ENCODE results near the gene STAMBPL1.

Gene STAMBPL1

GRCh38 chr10:88932539-88933256 lies 52.7 kb downstream of the STAMBPL1 start:
- peak; percentile 83 for DNase-seq (ENCODE audit: extremely low read depth, low read depth)
- H3K4me3 ChIP-seq (replicated peaks; ENCODE audit: low read depth, low read length) = no peak overlapping the region
- peak; percentile 87 for TF ChIP-seq CTCF (IDR thresholded peaks at IDR 0.05; ENCODE audit: low read depth, low read length, missing control alignments)

GRCh38 chr10:88933564-88933963 lies 53.5 kb downstream of the STAMBPL1 start:
- no peak for TF ChIP-seq CTCF (IDR thresholded peaks at IDR 0.05; ENCODE audit: low read depth, low read length, missing control alignments)
- no peak for DNase-seq (ENCODE audit: extremely low read depth, low read depth)
- H3K4me3 ChIP-seq (replicated peaks; ENCODE audit: low read depth, low read length) = no peak overlapping the region

GRCh38 chr10:88934900-88935672 lies 55.0 kb downstream of the STAMBPL1 start:
- no peak overlapping the region for H3K4me3 ChIP-seq (replicated peaks; ENCODE audit: low read depth, low read length)
- no peak for DNase-seq (ENCODE audit: extremely low read depth, low read depth)
- peak; percentile 93 for TF ChIP-seq CTCF (IDR thresholded peaks at IDR 0.05; ENCODE audit: low read depth, low read length, missing control alignments)

- no peak for TF ChIP-seq CTCF (IDR thresholded peaks at IDR 0.05; ENCODE audit: low read depth, low read length, missing control alignments)
- H3K4me3 ChIP-seq (replicated peaks; ENCODE audit: low read depth, low read length) = no peak overlapping the region
- no peak for DNase-seq (ENCODE audit: extremely low read depth, low read depth)
These were observed 56.6 kb downstream of the STAMBPL1 start for GRCh38 chr10:88936656-88937055.

GRCh38 chr10:88938039-88938438 lies 58.0 kb downstream of the STAMBPL1 start:
- no peak for TF ChIP-seq CTCF (IDR thresholded peaks at IDR 0.05; ENCODE audit: low read depth, low read length, missing control alignments)
- DNase-seq (ENCODE audit: extremely low read depth, low read depth) = no peak
- H3K4me3 ChIP-seq (replicated peaks; ENCODE audit: low read depth, low read length) = no peak overlapping the region

- no peak overlapping the region for H3K4me3 ChIP-seq (replicated peaks; ENCODE audit: low read depth, low read length)
- no peak for DNase-seq (ENCODE audit: extremely low read depth, low read depth)
- TF ChIP-seq CTCF (IDR thresholded peaks at IDR 0.05; ENCODE audit: low read depth, low read length, missing control alignments) = no peak
These were observed 58.9 kb downstream of the STAMBPL1 start for GRCh38 chr10:88938938-88939337.

All from HFF-Myc (cell line).